GM21723 (cell line): Measurements from ENCODE around the gene HBP1.
"Not testable (repeated sequence)": the region's sequence is repeated elsewhere in the genome, so short reads cannot be mapped to it uniquely, and the experiment has no call there.

Experiments used
- ATAC-seq: cut with Tn5 transposase; IDR thresholded peaks from one replicate; pipeline ENCODE4 v1.9.1; 2021; ENCODE audit warnings: mild to moderate bottlenecking, moderate library complexity; ENCODE audit not compliant: unreplicated experiment

HBP1 gene, protein sequence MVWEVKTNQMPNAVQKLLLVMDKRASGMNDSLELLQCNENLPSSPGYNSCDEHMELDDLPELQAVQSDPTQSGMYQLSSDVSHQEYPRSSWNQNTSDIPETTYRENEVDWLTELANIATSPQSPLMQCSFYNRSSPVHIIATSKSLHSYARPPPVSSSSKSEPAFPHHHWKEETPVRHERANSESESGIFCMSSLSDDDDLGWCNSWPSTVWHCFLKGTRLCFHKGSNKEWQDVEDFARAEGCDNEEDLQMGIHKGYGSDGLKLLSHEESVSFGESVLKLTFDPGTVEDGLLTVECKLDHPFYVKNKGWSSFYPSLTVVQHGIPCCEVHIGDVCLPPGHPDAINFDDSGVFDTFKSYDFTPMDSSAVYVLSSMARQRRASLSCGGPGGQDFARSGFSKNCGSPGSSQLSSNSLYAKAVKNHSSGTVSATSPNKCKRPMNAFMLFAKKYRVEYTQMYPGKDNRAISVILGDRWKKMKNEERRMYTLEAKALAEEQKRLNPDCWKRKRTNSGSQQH

DNA sequence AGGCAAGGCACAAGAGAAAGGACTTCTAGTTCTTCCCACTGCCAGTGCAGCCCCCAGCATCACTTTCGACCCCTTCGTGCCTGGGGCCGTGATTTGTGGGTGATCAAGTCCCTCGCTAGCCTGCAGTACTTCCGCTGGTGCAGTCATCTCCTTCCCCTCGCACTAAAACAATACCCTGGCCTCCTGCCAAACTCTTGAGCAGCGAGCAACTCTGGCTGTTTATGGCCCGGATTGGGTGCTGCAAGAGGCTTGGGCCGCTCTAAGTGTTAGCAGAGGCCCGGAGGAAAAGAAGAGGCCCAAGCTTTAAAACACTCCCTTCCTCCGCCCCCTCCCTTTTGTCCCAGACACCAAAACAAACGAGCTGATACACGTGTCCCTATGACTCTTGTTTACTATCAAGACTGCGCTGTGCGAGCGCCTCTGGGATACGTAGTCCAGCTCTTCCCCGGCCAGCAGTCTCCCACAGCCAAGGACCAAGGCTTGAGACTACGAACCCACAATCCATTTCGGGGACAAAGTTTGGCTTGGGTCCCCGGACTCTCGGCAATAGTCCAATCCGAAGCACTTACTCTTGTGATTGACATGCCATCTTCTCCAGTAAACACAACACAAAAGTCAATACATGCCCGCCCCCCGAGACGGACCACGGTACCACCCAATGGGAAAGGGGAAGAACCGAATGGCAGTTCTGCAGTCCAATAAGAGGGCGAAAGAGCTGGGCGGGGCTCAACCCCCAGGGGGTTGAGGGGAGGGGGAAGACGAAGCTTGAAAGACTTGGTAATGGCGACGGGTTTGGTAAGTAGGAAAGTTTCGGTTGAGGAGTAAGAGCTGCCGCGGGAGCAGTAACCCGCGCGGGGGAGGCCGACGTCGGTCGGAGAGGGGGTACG lies at the start of gene HBP1:
Gene HBP1 (plus strand): TSS at position 771 of the 887 bp plus-strand sequence. CDS start 10,891 bp downstream, outside the sequence.
- peak; percentile 93 for ATAC-seq

DNA sequence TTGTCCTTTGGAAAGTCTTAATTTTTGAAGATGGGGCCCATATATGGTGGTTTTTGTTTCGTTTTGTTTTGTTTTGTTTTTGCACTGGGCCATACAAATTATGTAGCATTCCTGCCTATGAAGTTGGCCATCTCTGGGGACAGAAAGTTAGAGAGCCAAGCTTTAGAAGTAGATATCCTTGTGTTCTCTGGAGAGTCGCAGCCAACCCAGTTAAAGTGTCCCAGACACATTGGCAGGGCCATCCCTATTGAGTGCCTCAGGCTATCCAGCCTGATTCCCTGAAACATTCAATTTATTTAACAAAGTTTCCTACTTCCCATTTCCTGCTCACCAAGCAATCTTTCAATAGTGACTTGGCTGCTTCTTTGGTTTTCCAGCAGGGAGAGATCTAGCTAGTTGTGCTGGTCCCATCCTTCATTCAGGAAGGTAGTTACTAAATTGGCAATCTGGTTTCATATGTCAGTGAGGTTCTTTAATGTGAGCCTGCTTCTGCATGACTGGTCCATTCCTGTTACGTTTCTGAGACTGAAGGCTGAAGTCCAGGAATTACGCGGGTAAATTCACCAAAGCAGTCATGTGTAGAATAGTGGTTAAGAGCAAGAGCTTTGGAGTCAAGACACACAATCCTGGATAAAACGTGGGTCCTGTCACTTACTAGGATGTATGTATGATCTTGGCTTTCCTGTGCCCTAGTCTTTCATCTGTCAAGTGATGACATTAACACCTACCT lies 49.3 kb upstream of the HBP1 start:
- ATAC-seq, result no peak

DNA sequence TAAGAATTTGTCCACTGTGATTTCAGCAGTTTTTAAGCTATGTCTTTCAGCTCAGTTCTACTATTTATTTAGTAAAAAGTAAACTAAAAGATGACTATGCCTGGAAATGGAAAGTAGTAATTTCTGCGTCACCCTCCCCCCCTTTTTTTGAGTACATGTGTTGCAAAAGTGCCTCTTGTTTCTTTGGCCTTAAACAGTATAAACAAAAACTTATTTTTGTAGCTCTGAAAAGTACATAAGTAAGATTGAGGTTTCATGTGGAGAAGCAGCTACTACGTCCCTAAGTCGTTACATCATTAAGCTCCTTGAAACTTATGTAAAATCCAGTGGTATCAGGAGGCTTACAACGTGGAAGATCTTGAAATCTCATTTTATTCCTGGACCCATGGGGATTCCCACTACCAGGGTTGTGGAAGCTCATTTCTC lies 46.3 kb upstream of the HBP1 start:
- no peak for ATAC-seq

DNA sequence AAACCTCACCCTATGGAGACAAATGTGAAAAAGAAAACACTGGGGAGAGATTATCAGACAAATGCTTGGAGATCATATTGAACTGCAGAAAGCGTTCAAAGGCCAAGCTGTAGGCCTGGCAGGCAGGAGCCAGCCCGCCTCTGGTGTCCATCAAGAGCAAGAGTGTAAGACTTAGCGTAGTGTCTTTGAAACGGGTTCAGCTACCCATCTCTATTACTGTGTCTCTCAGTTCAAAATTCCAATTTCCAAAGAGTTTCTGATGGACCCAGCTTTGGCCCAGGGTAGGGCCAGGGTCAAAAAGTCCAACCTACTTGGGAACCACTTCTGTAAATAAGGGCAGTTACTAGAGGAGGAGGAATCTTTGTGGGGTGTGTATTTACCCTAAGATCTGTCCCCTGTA lies 45.4 kb upstream of the HBP1 start:
- ATAC-seq, result no peak

DNA sequence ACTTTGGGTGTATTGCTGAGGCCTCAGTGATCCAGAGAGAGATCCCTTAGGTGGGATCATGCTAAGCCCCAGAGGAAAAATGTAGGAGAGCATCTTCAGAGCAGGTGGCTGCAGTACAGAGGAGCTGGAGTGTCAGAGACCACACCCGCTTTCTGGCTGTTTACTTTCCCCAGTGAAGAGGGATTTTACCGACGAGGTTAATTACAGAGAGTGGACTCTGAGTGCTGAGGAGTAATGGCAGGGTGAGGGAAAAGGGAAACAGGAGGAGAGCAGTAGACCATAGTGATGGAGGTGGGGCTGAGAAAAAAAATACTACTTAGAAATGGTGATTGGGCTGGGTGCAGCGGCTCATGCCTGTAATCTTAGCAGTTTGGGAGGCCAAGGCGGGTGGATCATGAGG lies 43.3 kb upstream of the HBP1 start:
- no peak for ATAC-seq

DNA sequence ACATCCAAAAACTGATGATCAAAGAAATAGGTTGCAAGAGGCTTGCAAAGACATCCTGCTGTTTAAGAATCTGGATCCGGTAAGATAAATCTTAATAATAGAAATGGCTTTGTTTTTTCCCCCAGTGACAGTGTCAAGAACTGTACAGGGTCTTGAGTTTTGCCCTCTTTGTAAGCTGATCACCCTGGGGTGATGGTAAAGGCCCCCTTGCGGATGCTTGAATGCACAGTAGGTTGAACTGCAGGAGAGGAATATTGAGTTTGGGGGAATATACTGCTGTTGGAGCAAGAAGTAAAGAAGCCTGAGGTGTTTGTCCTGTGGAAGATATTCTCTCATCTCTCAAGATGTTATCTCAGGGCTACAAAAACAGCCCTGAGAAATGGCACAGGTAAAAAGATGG lies 40.6 kb upstream of the HBP1 start:
- no peak for ATAC-seq

DNA sequence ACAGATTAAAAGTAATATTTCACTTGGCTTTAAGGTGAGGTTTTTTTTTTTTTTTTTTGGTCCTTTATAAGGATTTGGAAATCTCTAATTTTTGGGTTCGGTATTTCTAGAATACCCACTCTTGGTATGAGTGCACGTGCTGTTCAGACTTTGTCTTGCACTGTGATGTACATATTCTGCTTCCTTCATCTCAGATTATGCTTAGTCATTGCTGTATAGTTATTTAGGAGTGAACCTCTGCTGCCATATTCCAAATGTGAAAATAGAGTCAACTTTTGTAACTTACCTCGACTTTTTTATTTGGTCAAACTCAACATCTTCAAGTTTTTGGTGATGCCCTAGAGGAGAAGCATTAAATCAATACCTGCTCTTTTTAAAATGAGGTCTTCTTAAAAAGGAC lies 40.1 kb upstream of the HBP1 start:
- no peak for ATAC-seq

DNA sequence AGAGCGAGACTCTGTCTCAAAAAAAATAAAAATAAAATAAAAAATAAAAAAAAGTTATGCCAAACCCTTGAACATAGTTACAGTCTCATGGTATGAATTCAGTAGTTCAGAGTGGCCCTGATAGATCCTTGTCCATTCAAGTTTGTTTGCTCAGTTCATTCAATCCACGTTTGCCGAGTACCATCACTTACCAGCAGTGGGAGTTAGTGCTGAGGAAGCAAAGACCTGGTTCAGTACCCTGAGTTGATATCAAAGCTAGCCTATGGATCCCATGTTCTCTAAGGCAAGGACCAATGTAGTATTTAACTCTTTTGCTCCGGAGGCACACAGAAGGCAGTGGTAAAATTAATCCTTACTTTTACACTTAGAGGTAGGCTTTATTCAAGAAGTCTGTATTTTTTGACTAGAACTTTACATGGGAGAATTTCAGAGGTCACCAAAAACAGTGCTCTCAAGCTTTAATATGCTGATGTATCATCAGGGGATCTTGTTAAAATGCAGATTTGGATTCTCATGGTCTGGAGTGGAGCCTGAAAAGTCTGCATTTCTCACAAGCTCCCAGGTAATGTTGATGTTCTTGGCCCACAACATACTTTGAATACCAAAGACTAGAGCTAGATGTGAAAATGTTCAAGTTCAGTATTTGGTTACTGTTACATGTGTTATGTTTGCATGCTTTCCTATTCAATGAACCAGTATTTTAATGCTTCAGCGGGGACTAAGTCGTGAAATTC lies 38.1 kb upstream of the HBP1 start:
- no peak for ATAC-seq

DNA sequence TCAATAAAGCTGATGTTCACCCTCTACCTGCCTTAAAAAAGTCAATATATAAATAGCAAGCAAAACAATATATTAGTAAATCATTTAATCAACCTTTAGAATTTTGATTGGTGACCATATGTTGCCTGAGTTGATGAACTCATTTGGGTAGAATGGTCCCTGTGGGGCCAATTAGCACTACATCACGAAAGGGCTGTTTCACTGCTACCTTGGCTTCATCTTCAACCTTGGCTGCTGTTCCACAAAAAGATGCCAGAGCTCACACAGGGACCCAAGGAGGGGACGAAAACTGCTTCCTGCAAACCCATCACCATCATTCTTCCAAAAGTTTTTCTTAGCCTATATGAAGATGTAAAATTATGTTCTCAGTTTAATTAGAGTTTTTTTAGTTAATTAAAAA lies 35.4 kb upstream of the HBP1 start:
- ATAC-seq, result no peak

DNA sequence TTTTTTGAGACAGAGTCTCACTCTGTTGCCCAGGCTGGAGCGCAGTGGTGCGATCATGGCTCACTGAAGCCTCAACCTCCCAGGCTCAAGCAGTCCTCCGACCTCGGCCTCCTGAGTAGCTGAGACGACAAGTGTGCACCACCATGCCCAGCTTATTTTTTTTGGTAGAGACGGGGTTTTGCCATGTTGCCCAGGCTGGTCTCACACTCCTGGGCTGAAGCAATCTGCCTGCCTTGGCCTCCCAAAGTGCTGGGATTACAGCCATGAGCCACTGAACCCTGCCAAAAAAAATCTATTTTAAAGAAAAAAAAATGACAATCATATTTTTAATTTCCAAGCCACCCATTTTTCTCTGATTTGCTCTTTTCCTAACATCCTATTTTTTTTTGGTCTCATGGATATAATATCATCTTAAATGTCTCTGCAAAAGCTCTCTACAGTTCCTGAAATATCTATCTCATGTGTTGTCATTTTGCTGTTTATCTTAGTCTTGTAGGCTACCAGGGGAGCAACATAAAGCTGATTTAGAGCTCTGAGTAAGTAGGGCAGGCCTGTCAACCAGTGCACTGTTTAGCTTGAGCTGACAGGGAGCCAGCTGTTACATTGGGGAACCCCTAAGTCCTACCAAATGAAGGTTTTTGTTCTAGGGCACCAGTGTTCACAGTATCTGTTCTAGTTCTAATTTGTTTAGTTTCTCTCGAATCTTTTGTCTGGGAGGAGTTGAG lies 29.9 kb upstream of the HBP1 start:
- no peak for ATAC-seq

DNA sequence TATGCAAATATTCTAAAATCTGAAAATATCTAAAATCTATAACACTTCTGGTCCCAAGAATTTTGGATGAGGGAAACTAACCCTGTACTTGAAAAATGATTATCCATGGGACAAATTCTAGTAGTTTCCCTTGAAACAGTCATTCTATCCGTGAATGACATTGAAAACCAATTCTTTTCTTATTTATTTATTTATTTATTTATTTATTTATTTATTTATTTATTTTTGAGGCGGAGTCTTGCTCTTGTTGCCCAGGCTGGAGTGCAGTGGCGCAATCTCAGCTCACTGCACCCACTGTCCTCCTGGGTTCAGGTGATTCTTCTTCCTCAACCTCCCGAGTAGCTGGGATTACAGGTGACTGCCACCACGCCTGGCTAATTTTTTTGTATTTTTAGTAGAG lies 24.9 kb upstream of the HBP1 start:
- not testable (repeated sequence) for ATAC-seq

DNA sequence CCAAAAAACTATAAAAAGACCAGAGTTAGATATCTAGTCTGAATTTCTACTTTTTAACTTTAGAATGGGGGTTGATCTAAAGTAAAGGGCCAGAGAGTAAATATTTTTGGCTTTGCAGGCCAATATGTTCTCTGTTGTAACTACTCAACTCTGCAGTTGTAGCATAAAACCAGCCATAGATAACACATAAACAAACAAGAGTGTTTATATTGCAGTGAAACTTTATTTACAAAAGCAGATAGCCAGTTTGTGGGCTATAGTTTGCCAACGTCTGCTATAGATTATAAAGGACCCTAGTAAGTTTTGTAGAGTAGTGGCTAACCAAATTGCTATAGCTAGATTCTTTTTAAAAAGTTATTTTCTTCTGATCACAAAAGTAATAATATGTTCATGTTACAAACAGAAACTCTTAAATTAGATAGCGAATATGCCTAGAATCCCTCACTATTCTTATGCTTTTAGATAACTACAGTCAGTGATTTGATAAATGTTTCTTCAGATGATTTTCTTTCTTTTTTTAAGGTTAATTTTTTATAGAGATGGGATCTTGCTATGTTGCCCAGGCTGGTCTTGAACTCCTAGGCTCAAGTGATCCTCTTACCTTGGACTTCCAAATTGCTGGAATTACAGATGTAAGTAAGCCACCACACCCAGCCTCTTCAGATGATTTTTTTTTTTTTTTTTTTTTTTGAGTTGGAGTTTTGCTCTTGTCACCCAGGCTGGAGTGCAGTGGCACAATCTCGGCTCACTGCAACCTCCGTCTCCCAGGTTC lies 23.6 kb upstream of the HBP1 start:
- ATAC-seq, result no peak

DNA sequence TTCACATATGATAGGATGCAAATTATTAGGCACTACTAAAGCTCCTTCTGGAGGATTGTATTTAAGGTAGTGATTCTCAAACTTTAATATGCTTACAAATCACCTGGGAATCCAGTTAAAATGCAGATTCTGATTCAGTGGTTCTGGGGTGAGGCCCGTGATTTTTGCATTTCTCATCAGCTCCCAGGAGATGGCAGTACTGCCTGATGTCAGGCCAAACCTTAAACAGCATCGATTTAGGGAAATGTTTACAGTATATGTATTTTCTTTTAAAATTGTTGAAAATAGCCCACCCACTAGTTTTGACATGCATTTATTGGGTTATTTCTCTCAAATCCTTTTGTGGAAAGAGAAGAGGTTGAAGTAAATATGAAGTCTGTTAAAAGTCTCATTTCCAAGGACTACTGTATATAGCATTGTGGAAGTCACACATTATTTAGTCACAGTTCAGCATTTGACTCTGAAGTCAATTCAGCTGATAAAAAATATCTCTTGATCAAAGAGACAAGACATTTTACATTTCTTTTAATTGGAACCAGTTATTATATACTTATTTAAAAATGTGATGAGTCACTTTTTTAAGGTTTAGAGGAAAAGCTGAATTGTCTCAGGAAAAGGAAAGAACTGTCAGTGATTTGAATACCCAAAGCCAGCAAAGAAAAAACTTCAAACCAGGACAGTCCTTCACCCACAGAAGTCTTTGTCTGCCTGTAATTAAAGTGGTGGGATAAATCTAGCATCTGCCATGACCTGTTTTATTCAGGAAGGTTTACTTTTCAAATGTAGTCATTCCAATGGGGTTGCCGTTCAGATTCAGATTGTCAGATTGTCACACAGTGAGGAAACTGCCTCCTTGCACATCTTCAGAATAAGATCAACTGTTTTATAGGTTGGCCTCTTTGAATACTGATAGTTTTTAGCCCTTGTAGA lies 21.1 kb upstream of the HBP1 start:
- ATAC-seq, result peak; percentile 55

DNA sequence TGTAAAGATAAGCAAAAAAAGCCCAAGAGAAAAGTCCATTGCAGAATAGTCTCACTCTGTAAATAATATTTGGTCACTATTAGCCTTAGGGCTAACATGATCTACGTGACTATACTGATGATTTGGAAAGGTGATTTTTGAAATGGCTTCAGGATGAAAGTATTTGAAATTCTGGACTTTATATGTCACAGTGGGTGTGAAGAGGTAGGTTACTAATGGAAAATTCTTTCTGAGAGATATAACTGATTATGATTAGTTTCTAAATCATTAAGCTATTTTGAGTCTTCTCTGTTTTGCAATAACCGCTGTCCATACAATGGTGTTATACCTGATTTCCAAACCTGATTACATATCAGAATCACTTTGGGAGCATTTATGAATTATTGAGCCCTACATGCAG lies 20.1 kb upstream of the HBP1 start:
- ATAC-seq, result no peak

DNA sequence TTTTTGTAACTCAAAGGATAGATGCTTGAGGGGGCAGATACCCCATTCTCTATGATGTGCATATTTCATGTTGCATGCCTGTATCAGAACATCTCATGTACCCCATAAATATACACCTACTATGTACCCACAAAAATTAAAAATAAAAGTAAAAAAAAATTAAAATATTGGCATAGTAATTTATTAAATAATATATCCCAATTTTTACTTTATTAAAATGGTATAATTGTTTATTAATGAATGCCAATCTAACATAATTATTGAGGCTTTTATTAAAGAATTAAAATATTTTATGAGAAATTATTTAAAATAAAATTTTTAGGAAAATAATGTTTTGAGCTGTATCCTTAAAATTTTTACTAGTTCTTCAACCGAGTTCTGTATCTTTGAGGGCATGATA lies 18.9 kb upstream of the HBP1 start:
- ATAC-seq, result no peak

DNA sequence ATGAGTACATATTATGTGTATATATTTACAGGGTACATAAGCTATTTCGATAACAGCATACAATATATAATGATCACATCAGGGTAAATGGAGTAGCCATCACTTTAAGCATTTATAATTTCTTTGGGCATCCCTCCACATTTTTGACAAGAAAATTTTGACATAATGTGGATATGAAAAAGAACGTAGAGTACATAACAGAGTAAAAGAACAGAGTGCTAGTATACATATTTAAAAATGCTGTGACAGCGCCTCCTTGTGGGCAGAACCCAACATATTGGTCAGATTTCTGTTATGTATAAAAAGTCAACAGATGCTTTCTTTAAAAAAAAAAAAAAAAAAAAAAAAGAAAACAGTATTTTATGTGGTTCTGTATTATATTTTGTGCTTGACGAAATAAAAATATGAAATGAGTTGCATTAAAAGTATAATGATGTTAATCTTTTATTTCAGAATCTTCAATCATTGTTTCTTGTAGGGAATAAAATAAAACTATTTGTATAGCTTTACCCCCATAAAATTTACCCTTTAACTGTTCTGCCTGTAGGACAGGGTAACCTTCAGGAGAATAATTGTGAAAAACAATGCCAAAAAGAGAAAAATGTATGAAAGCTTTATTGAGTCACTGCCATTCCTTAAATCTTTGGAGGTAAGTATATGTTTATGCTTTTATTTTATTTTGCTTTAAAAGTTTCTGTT lies 18.3 kb upstream of the HBP1 start:
- ATAC-seq, result no peak

DNA sequence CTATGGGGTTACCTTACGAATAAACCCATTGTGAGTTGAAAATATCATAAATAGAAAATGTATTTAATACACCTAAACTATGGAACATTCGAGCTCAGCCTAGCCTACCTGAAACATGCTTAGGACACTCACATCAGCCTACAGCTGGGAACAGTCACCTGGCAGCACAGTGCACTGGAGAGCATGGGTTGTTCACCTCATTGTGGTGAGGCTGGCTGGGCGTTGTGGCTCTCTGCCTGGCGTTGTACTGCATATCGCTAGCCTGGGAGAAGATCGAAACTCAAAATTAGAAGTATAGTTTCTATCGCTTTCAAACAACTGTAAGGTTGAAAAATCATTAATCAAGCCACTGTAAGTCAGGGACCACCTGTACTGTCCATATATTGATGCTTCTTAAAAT lies 17.3 kb upstream of the HBP1 start:
- ATAC-seq, result no peak
